Neural progenitor cell (in vitro differentiated cells): ENCODE data around the gene OR51E1.

Source experiments
- EZH2 ChIP-seq: fragments of 200-600 bp; sonication (generic); IDR thresholded peaks from 2 replicates; pipeline ENCODE4 v1.6.1; 2017; ENCODE audit warnings: antibody characterized with exemption, mild to moderate bottlenecking, moderate library complexity
- EZH2phosphoT487 ChIP-seq: fragments of 200-600 bp; sonication (generic); IDR thresholded peaks from 2 replicates; pipeline ENCODE4 v1.6.1; 2017; ENCODE audit warnings: antibody characterized with exemption
- TF ChIP-seq, protein P1 (sequence below): fragments of 200-600 bp; sonication (generic); IDR thresholded peaks from 2 replicates; pipeline ENCODE4 v1.5.1; 2017; ENCODE audit warnings: antibody characterized with exemption, mild to moderate bottlenecking

DNA sequence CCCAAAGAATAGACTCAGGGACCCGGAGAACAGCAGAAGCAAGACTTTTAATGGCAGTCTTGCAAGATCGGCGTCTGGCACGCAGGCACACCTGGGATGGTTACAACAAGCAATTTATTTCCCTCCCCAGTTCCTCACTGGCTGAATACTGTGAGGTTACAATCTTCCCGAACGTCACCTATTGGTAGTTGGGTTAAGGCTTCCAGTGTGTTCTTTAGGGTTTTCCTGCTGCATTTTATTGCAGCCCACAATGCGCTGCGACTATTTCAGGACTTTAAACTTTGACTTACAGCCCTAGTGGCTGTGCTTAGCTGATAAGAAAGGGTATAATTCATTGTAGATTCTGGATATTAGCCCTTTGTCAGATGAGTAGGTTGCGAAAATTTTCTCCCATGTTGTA, 24.3 kb upstream of the OR51E1 start:
- no peak for TF ChIP-seq EZH2phosphoT487
- TF ChIP-seq, protein P1, sequence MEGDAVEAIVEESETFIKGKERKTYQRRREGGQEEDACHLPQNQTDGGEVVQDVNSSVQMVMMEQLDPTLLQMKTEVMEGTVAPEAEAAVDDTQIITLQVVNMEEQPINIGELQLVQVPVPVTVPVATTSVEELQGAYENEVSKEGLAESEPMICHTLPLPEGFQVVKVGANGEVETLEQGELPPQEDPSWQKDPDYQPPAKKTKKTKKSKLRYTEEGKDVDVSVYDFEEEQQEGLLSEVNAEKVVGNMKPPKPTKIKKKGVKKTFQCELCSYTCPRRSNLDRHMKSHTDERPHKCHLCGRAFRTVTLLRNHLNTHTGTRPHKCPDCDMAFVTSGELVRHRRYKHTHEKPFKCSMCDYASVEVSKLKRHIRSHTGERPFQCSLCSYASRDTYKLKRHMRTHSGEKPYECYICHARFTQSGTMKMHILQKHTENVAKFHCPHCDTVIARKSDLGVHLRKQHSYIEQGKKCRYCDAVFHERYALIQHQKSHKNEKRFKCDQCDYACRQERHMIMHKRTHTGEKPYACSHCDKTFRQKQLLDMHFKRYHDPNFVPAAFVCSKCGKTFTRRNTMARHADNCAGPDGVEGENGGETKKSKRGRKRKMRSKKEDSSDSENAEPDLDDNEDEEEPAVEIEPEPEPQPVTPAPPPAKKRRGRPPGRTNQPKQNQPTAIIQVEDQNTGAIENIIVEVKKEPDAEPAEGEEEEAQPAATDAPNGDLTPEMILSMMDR, result no peak
- no peak for TF ChIP-seq EZH2
